ENCODE data around the gene STX1B.

The STX1B gene

GRCh38 chr16:30997725-30998711 is 12.4 kb downstream of the STX1B start:
- Histone ChIP-seq H3K36me3 (no peaks in the 10 kb centered on the region), H3K27me3 (peaks cover 39% of the 10 kb centered on the region), H3K9me3 (no peaks in the 10 kb centered on the region), H3K27ac (no peak overlapping the region), H3K4me3 (ENCODE audit: low read depth in 1 of 2, low read length in 1 of 2) (peak overlapping the region; percentile 57 to 68), H3K4me1 (ENCODE audit: control insufficient read depth in 1 of 2, insufficient read depth in 1 of 2, low read depth in 1 of 2, low read length in 1 of 2) (peaks cover 12 to 14% of the 10 kb centered on the region in 2 experiments)
- TF ChIP-seq, protein P1, sequence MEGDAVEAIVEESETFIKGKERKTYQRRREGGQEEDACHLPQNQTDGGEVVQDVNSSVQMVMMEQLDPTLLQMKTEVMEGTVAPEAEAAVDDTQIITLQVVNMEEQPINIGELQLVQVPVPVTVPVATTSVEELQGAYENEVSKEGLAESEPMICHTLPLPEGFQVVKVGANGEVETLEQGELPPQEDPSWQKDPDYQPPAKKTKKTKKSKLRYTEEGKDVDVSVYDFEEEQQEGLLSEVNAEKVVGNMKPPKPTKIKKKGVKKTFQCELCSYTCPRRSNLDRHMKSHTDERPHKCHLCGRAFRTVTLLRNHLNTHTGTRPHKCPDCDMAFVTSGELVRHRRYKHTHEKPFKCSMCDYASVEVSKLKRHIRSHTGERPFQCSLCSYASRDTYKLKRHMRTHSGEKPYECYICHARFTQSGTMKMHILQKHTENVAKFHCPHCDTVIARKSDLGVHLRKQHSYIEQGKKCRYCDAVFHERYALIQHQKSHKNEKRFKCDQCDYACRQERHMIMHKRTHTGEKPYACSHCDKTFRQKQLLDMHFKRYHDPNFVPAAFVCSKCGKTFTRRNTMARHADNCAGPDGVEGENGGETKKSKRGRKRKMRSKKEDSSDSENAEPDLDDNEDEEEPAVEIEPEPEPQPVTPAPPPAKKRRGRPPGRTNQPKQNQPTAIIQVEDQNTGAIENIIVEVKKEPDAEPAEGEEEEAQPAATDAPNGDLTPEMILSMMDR (IDR thresholded peaks at IDR 0.05): no peak

DNA sequence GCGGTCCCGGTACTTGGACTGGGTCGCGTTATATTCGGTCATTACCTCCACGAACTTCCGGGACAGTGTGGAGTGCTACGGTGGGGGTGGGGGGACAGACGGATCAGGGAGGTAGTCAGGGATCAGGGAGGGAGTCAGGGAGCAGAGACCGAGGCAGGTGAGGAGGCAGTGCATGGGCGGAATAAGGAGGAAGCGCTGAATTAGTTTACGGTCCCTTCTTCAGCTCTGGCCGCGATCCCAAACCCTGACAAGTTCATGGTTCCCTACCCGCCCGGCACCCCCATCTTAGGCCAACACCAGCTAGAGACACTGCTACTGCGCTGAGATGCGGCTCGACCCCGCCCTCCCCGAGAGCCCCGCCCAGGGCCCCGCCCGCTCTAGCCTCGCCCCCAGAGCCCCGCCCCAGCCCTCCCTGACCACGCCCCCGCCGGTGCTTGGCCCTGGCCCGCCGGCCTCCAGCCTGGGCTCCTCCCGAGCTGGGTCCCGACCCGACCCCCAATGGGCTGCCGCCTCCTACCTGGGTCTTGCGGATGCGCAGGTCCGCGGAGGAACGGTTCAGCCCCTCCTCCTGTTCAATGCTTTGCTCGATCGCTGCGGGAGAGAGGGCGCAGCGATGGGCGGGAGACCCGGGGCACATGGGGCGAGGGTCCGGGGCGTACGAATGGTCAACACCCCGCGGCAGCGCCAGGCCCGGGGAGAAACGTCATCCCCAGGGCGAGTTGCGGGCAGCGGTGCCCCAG is 13.3 kb downstream of the STX1B start:
- TF ChIP-seq, protein P1 (IDR thresholded peaks at IDR 0.05): peak; percentile 18
- Histone ChIP-seq H3K27ac (no peak overlapping the region), H3K9me3 (no peaks in the 10 kb centered on the region), H3K4me3 (ENCODE audit: low read depth in 1 of 2, low read length in 1 of 2) (peak overlapping the region; percentile 57 to 68), H3K36me3 (no peaks in the 10 kb centered on the region), H3K27me3 (peaks cover 36% of the 10 kb centered on the region), H3K4me1 (ENCODE audit: control insufficient read depth in 1 of 2, insufficient read depth in 1 of 2, low read depth in 1 of 2, low read length in 1 of 2) (peaks cover 12 to 14% of the 10 kb centered on the region in 2 experiments)

GRCh38 chr16:30996324-30996984 is 14.0 kb downstream of the STX1B start:
- Histone ChIP-seq H3K4me3 (ENCODE audit: low read depth in 1 of 2, low read length in 1 of 2) (peak overlapping the region; percentile 57 to 68), H3K4me1 (ENCODE audit: control insufficient read depth in 1 of 2, insufficient read depth in 1 of 2, low read depth in 1 of 2, low read length in 1 of 2) (peaks cover 12 to 14% of the 10 kb centered on the region in 2 experiments), H3K36me3 (no peaks in the 10 kb centered on the region), H3K27ac (no peak overlapping the region), H3K27me3 (peaks cover 33% of the 10 kb centered on the region), H3K9me3 (no peaks in the 10 kb centered on the region)
- TF ChIP-seq, protein P1 (IDR thresholded peaks at IDR 0.05): no peak

- TF ChIP-seq, protein P1 (IDR thresholded peaks at IDR 0.05): no peak
- Histone ChIP-seq H3K9me3 (no peaks in the 10 kb centered on the region), H3K4me1 (ENCODE audit: control insufficient read depth in 1 of 2, insufficient read depth in 1 of 2, low read depth in 1 of 2, low read length in 1 of 2) (peaks cover 12 to 14% of the 10 kb centered on the region in 2 experiments), H3K4me3 (ENCODE audit: low read depth in 1 of 2, low read length in 1 of 2) (no peak overlapping the region), H3K36me3 (no peaks in the 10 kb centered on the region), H3K27ac (no peak overlapping the region), H3K27me3 (peaks cover 33% of the 10 kb centered on the region)
These were observed 14.5 kb downstream of the STX1B start for GRCh38 chr16:30995927-30996323.
